Measurements from ENCODE around the gene SIK2. TPM values are rescaled to one million over a fixed set of nuclear protein-coding genes. Genes with fewer than 3 reads are reported as not detected.

Gene SIK2
- total RNA-seq, 1 donor from 2014 or later = 14.3 TPM

GRCh38 chr11:111672949-111673348 lies 70.7 kb downstream of the SIK2 start:
- H3K9ac ChIP-seq (ENCODE audit: low read length) = no peak overlapping the region
- H3K36me3 Mint-ChIP-seq (ENCODE audit: low read depth, unreplicated experiment) = peaks cover 14% of the 10 kb centered on the region
- H3K4me1 ChIP-seq (ENCODE audit: insufficient read depth, low read length) = peaks cover 15% of the 10 kb centered on the region

DNA sequence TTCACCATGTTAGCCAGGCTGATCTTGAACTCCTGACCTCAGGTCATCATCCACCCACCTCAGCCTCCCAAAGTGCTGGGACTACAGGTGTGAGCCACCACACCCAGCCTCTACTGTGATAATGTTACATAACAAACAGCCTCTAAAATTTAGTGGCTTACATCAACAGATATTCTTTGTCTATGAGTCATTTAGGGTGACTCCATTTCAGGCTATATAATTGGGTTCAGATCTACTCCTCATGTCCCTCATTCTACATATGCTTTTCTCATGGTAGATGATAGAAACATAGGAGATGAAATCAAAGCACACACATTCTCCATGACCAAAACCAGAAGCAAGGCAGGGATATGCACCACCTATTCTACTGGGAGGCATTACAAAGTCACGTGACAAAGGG lies 72.7 kb downstream of the SIK2 start:
- Mint-ChIP-seq H3K36me3 (ENCODE audit: low read depth, unreplicated experiment) (peaks cover 14% of the 10 kb centered on the region), H3K9me3 (ENCODE audit: unreplicated experiment) (no peaks in the 10 kb centered on the region), H3K4me3 (ENCODE audit: unreplicated experiment) (no peak overlapping the region), H3K4me1 (ENCODE audit: low read depth, unreplicated experiment) (peaks cover 19% of the 10 kb centered on the region), H3K27ac (ENCODE audit: unreplicated experiment) (no peak overlapping the region), H3K27me3 (ENCODE audit: low read depth, unreplicated experiment) (no peaks in the 10 kb centered on the region)
- Histone ChIP-seq H3K9me3 (ENCODE audit: insufficient read depth, low read depth, low read length) (no peaks in the 10 kb centered on the region), H3K4me2 (ENCODE audit: low read length) (no peak overlapping the region), H2AFZ (ENCODE audit: low read depth, low read length) (no peak overlapping the region), H3K9ac (ENCODE audit: low read length) (no peak overlapping the region), H3K4me1 (ENCODE audit: insufficient read depth, low read length) (peaks cover 15% of the 10 kb centered on the region), H3K79me2 (ENCODE audit: insufficient read depth, low read length) (no peaks in the 10 kb centered on the region), H3K27me3 (ENCODE audit: insufficient read depth, low read length) (no peaks in the 10 kb centered on the region), H4K20me1 (ENCODE audit: insufficient read depth, low read length) (peaks cover 10% of the 10 kb centered on the region), H3K4me3 (ENCODE audit: insufficient read depth, low read depth, low read length) (no peak overlapping the region), H3K27ac (ENCODE audit: low read depth, low read length) (no peak overlapping the region), H3K36me3 (ENCODE audit: insufficient read depth, low read length) (peaks cover 11% of the 10 kb centered on the region)
- TF ChIP-seq CTCF (IDR thresholded peaks at IDR 0.05; ENCODE audit: insufficient read depth, low read depth, low read length) = no peak
- no peak for TF ChIP-seq EZH2 (IDR thresholded peaks at IDR 0.05; ENCODE audit: insufficient read depth, low read length)
- FAIRE-seq (no peak), DNase-seq (ENCODE audit: low read depth) (no peak)

More at GRCh38 chr11:111672949-111673348, 70.7 kb downstream of the SIK2 start:
- Histone ChIP-seq H3K79me2 (ENCODE audit: insufficient read depth, low read length) (no peaks in the 10 kb centered on the region), H3K4me3 (ENCODE audit: insufficient read depth, low read depth, low read length) (no peak overlapping the region), H3K27ac (ENCODE audit: low read depth, low read length) (no peak overlapping the region), H2AFZ (ENCODE audit: low read depth, low read length) (no peak overlapping the region), H4K20me1 (ENCODE audit: insufficient read depth, low read length) (peaks cover 12% of the 10 kb centered on the region), H3K4me2 (ENCODE audit: low read length) (no peak overlapping the region), H3K36me3 (ENCODE audit: insufficient read depth, low read length) (peaks cover 11% of the 10 kb centered on the region), H3K27me3 (ENCODE audit: insufficient read depth, low read length) (no peaks in the 10 kb centered on the region), H3K9me3 (ENCODE audit: insufficient read depth, low read depth, low read length) (no peaks in the 10 kb centered on the region)
- H3K27me3 Mint-ChIP-seq (ENCODE audit: low read depth, unreplicated experiment) = no peaks in the 10 kb centered on the region
- no peaks in the 10 kb centered on the region for H3K9me3 Mint-ChIP-seq (ENCODE audit: unreplicated experiment)
- no peak for DNase-seq (ENCODE audit: low read depth)
- no peak for FAIRE-seq
- TF ChIP-seq EZH2 (IDR thresholded peaks at IDR 0.05; ENCODE audit: insufficient read depth, low read length) (no peak), CTCF (IDR thresholded peaks at IDR 0.05; ENCODE audit: insufficient read depth, low read depth, low read length) (no peak)
- no peak overlapping the region for H3K4me3 Mint-ChIP-seq (ENCODE audit: unreplicated experiment)
- no peak overlapping the region for H3K27ac Mint-ChIP-seq (ENCODE audit: unreplicated experiment)
- peaks cover 18% of the 10 kb centered on the region for H3K4me1 Mint-ChIP-seq (ENCODE audit: low read depth, unreplicated experiment)

- Mint-ChIP-seq H3K4me3 (ENCODE audit: unreplicated experiment) (no peak overlapping the region), H3K36me3 (ENCODE audit: low read depth, unreplicated experiment) (peaks cover 14% of the 10 kb centered on the region), H3K27ac (ENCODE audit: unreplicated experiment) (no peak overlapping the region), H3K4me1 (ENCODE audit: low read depth, unreplicated experiment) (peaks cover 23% of the 10 kb centered on the region), H3K27me3 (ENCODE audit: low read depth, unreplicated experiment) (no peaks in the 10 kb centered on the region), H3K9me3 (ENCODE audit: unreplicated experiment) (no peaks in the 10 kb centered on the region)
- Histone ChIP-seq H2AFZ (ENCODE audit: low read depth, low read length) (no peak overlapping the region), H4K20me1 (ENCODE audit: insufficient read depth, low read length) (peaks cover 7% of the 10 kb centered on the region), H3K36me3 (ENCODE audit: insufficient read depth, low read length) (peaks cover 11% of the 10 kb centered on the region), H3K27me3 (ENCODE audit: insufficient read depth, low read length) (no peaks in the 10 kb centered on the region), H3K27ac (ENCODE audit: low read depth, low read length) (no peak overlapping the region), H3K4me1 (ENCODE audit: insufficient read depth, low read length) (peaks cover 15% of the 10 kb centered on the region), H3K4me3 (ENCODE audit: insufficient read depth, low read depth, low read length) (no peak overlapping the region), H3K4me2 (ENCODE audit: low read length) (no peak overlapping the region), H3K9me3 (ENCODE audit: insufficient read depth, low read depth, low read length) (no peaks in the 10 kb centered on the region), H3K79me2 (ENCODE audit: insufficient read depth, low read length) (no peaks in the 10 kb centered on the region), H3K9ac (ENCODE audit: low read length) (no peak overlapping the region)
- no peak for TF ChIP-seq CTCF (IDR thresholded peaks at IDR 0.05; ENCODE audit: insufficient read depth, low read depth, low read length)
- TF ChIP-seq EZH2 (IDR thresholded peaks at IDR 0.05; ENCODE audit: insufficient read depth, low read length) = no peak
- DNase-seq (ENCODE audit: low read depth) = no peak
- no peak for FAIRE-seq
Measured at GRCh38 chr11:111675891-111676290, 73.6 kb downstream of the SIK2 start.
